Measurements from ENCODE around the gene ASPSCR1.

The ASPSCR1 gene

GRCh38 chr17:82020572-82021106 lies 43.2 kb downstream of the ASPSCR1 start:
- H3K27ac ChIP-seq = peak overlapping the region; percentile 99
- TF ChIP-seq ZFX (IDR thresholded peaks at IDR 0.05) = no peak
- no peak for TF ChIP-seq CTCF (conservative IDR thresholded peaks at IDR 0.05)

- TF ChIP-seq CTCF (conservative IDR thresholded peaks at IDR 0.05) = peak; percentile 77
- no peak for TF ChIP-seq ZFX (IDR thresholded peaks at IDR 0.05)
- H3K27ac ChIP-seq = peak overlapping the region; percentile 99
Measured at GRCh38 chr17:82021107-82021899, 43.9 kb downstream of the ASPSCR1 start.

GRCh38 chr17:82021900-82022309 lies 44.5 kb downstream of the ASPSCR1 start:
- H3K27ac ChIP-seq = peak overlapping the region; percentile 99
- TF ChIP-seq CTCF (conservative IDR thresholded peaks at IDR 0.05) (no peak), ZFX (IDR thresholded peaks at IDR 0.05) (no peak)

GRCh38 chr17:82022310-82022980 lies 45.0 kb downstream of the ASPSCR1 start, which contains the start of gene CENPX:
TSS of gene CENPX (minus strand) at chr17:82022878. CDS start at chr17:82022861, 17 bp downstream.
- TF ChIP-seq ZFX (IDR thresholded peaks at IDR 0.05) = peak; percentile 43; the same call in 1 of the 2 replicates
- TF ChIP-seq CTCF (conservative IDR thresholded peaks at IDR 0.05) = no peak
- H3K27ac ChIP-seq = peak within 1 kb of the TSS; percentile 99

- peak within 1 kb of the TSS; percentile 99 for H3K27ac ChIP-seq
- TF ChIP-seq CTCF (conservative IDR thresholded peaks at IDR 0.05) (no peak), ZFX (IDR thresholded peaks at IDR 0.05) (no peak)
Measured at GRCh38 chr17:82022981-82023446, 45.6 kb downstream of the ASPSCR1 start, which contains the start of gene LRRC45. TSS of gene LRRC45 (plus strand) at chr17:82023305. CDS start at chr17:82023644, 339 bp downstream.

- peak overlapping the region; percentile 99 for H3K27ac ChIP-seq
- TF ChIP-seq ZFX (IDR thresholded peaks at IDR 0.05) (peak; percentile 81), CTCF (conservative IDR thresholded peaks at IDR 0.05) (no peak)
Measured at GRCh38 chr17:82023447-82024241, 46.2 kb downstream of the ASPSCR1 start.

Measured in C4-2B (cell line).